Measurements from ENCODE around the gene SLC35E4.
"Not testable (repeated sequence)": the region's sequence is repeated elsewhere in the genome, so short reads cannot be mapped to it uniquely, and the experiment has no call there.

Gene SLC35E4

GRCh38 chr22:30675436-30675835, 39.9 kb downstream of the SLC35E4 start:
- in situ Hi-C loops (cut with MboI; ENCODE audit: low pct_unique_long_range_greater_than_20kb, low sequenced_read_pairs) = no loop called here
- no peak for DNase-seq

DNA sequence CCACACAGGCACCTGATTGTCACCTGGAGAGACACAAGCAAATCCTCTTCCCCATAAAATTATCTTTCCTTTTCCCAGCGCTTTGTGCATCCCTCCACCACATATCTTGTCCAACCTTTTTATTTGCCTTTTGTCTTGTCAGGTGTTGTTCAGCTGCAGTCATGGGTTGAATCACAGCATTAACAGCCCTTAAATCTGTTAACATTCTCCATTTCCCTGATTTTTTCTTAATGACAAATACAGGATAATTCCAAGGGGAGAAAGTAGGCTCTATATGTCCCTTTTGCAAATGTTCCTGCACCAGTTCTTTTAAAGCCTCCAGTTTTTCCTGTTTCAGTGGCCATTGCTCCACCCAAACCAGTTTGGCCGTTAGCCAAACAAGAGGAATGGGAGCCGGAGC, 41.0 kb downstream of the SLC35E4 start:
- DNase-seq; in situ Hi-C loops (cut with MboI; ENCODE audit: low pct_unique_long_range_greater_than_20kb, low sequenced_read_pairs): not testable (repeated sequence)

GRCh38 chr22:30679895-30680690, 44.5 kb downstream of the SLC35E4 start:
- DNase-seq; in situ Hi-C loops (cut with MboI; ENCODE audit: low pct_unique_long_range_greater_than_20kb, low sequenced_read_pairs): not testable (repeated sequence)

DNA sequence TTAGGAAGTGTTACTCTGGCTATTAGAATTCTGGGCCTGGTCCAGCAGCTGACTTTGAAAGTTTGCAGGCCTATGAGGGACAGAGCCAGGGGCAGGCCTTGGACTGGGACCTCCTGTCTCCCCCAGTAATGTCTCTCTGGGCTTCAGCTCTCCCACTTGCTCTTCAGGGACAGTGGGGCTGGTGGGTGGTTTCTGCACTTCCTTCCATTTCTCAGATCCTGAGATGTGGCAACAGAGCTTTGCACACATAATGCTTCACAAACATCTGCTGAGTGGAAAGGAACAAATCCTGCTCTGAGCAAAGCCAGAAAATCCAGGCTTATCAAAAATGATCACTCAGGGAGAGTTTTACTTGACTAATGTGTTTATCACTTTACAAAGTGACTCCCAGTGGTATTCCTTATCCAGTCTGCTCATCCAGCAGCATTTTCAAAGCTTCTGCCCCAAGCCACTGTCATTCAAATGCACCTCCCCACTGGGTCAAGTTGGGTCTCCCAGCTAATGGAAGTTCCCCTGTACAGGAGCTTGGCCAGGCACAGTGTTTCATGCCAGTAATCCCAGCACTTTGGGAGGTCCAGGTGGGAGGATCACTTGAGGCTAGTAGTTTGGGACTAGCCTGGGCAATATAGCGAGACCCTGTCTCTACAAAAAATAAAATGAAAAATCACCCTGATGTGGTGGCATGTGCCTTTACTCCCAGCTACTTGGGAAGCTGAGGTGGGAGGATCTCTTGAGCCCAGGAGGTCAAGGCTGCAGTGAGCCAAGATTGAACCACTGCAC, 45.6 kb downstream of the SLC35E4 start:
- no peak for DNase-seq
- in situ Hi-C loops (cut with MboI; ENCODE audit: low pct_unique_long_range_greater_than_20kb, low sequenced_read_pairs) = no loop called here

DNA sequence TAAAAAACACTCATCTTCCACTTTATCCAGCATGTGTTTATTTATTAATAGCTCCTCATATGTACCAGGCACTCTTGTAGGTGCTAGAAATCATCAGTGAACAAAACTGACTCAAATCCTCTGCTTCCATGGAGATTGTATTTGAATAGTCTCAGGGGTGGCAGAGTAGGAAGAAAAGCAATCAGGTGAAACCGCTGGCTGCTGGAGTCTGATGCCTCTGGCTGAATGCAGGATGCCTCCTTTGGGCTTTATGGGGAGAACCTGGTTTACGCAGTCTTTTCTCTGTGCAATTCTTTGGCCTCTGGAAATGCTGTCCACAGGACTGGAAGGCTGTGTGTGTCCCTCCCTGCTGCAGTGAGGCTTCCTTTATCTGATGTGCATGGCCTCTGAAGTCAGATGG, 46.2 kb downstream of the SLC35E4 start:
- in situ Hi-C loops (cut with MboI; ENCODE audit: low pct_unique_long_range_greater_than_20kb, low sequenced_read_pairs) = no loop called here
- DNase-seq = no peak

DNA sequence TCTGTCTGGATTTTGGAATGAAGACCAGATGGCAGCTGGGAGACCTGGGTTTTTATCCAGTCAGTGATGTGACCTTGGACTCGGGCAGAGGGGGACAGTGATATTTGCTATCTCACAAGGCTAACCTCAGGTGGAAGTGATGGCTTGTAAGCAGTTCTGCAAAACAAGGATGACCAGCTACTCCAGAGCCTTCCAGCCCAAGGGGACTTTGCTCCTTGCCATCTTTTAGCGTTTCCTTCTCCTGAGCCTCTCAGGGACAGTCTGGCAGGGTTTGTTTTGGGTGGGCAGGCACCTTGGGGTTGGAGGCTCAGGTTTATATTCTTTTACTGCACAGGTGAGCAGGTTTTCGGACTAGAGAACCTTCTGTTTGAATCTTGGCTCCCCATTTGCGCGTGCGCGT, 49.6 kb downstream of the SLC35E4 start:
- in situ Hi-C loops (cut with MboI; ENCODE audit: low pct_unique_long_range_greater_than_20kb, low sequenced_read_pairs) = no loop called here
- no peak for DNase-seq

GRCh38 chr22:30687358-30687757, 51.8 kb downstream of the SLC35E4 start:
- in situ Hi-C loops (cut with MboI; ENCODE audit: low pct_unique_long_range_greater_than_20kb, low sequenced_read_pairs) = no loop called here
- no peak for DNase-seq

DNA sequence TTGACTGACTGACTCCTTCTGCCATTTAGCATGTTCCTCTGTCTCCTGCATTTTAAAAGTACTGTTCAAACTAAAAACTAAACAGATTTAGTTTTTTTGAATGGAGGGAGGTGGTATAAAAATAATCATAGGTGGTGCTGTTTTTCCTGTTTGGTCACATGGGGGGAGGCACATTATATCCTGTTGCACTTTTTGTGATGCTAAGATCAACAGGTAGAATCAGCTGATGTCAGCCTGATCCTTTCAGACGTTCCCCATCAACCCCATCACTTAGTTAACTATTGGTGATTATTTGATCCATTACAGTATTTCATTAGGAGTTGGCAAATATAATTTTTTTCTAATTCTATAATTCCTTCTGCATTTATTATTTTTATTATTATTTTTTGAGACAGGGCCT, 54.0 kb downstream of the SLC35E4 start:
- in situ Hi-C loops (cut with MboI; ENCODE audit: low pct_unique_long_range_greater_than_20kb, low sequenced_read_pairs) = no loop called here

DNA sequence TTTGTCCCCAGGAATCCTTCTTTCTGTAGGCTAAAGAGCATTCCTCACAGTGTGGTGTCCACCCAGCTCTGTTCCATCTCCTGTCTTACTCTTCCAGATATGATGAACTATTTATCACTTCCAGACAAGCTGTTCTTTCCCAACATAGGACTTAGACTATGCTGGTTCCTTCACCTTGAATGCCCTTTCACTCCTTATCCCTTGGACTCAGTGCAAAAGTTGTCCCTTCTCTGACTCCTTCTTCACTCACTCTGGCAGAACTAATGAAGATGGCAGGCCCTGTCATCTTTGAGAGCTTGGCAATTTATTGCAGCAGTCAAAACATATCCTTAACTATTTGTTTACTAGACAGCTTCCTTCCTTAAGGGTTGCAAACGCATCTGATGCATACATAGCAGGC, 55.6 kb downstream of the SLC35E4 start:
- DNase-seq = no peak
- in situ Hi-C loops (cut with MboI; ENCODE audit: low pct_unique_long_range_greater_than_20kb, low sequenced_read_pairs) = no loop called here

More for the DNA sequence above, 54.0 kb downstream of the SLC35E4 start:
- no peak for DNase-seq

DNA sequence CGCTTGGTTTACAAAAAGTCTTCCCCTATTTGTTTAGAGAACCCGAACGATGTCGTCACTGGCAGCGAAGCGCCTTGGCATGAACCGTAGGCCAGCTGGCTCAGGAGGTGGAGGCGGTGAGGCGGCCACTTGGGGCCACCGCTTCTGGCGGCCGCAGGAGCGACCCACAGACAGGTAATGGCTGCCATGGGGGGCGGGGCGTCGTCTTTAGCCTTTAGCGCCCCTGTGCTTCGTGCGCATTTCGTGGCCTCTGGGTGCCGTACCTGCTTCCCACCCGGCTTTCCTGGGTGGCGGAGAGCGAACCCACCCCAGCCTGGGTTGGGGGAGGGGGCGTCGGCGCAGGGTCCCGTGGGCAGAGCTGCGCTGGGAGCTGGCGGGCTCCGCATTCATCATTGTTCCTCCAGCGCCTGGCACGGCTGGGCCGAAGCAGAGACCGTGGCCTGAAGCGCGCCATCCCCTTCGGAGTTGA, 58.6 kb downstream of the SLC35E4 start:
- in situ Hi-C loops (cut with MboI; ENCODE audit: low pct_unique_long_range_greater_than_20kb, low sequenced_read_pairs) = no loop called here

DNA sequence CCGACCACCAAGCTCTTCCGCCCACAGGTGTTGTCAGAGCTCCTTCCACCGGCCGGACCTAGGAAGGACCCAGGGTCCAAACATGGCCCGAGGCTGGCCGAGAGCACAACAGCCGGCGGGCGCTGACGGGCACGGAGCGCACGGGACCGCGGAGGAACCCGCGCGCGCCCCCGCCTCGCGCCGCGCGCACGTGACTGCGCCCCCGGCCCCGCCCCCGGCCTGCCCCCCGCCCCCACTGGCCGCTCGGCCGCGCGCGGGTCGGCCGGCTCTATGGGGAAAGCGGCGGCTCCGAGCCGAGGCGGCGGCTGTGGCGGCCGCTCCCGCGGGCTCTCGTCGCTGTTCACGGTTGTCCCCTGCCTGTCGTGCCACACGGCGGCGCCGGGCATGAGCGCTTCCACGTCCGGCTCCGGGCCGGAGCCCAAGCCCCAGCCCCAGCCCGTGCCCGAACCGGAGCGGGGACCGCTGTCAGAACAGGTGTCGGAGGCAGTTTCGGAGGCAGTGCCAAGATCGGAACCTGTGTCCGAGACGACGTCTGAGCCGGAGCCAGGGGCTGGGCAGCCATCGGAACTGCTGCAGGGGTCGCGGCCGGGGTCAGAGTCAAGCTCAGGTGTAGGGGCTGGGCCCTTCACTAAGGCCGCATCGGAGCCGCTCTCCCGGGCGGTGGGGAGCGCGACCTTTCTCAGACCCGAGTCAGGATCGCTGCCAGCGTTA, 59.2 kb downstream of the SLC35E4 start, which contains the start of gene OSBP2:
TSS of gene OSBP2 (plus strand) at position 235 of the 711 bp plus-strand sequence. CDS start at position 271, 36 bp downstream.
- in situ Hi-C loops (cut with MboI; ENCODE audit: low pct_unique_long_range_greater_than_20kb, low sequenced_read_pairs) = no loop called here
- DNase-seq = peak; percentile 34

More for the DNA sequence above, 58.6 kb downstream of the SLC35E4 start:
- peak; percentile 67 for DNase-seq

GRCh38 chr22:30695351-30695851, 59.8 kb downstream of the SLC35E4 start:
- in situ Hi-C loops (cut with MboI; ENCODE audit: low pct_unique_long_range_greater_than_20kb, low sequenced_read_pairs) = no loop called here
- DNase-seq = no peak

DNA sequence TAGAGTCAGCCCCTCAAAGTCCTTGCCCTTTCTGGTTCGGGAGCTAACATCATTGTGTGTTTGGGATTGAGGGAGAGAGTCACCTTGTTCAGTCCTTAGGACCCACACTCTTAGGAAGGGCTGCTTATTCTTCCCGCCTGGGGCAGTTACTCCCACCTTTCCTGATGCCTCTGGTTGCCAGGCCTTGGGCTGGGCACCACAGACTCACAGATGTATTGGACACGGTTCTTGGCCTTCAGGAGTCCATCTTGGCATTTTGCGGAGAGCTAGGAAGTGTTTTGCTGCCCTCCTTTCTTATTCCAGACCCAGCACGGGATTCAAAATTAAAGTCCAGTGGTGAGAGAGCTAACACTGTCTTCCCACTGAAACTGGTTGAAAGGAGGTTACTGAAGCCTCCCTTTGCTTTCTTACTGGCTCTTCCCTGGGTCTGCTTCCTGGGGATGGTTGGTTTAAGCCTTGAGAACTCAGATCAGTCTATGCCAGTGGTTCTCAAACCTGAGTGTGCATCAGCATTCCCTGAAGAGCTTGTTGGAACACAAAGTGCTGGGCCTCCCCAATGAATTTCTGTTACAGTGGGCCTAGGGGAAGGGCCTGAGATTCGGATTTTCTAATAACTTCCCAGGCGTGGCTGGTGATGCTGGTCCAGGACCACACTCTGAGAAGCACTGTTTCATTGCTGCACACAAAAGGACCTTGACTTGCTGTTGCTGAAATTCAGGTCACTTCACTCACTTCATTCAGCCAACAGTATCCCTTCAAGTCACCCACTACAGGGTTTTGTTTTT, 60.5 kb downstream of the SLC35E4 start:
- in situ Hi-C loops (cut with MboI; ENCODE audit: low pct_unique_long_range_greater_than_20kb, low sequenced_read_pairs) = no loop called here
- no peak for DNase-seq

Measured in KBM-7 (cell line).